Stimulated activated CD8-positive, alpha-beta memory T cell treated with anti-CD3 and anti-CD28 coated beads, Interleukin-15, amount 100 ng/mL, for 1 hour (primary cell): ENCODE data around the gene SZT2.
A peak's percentile ranks its signal among the peaks of the same experiment; 100 is the strongest.
"Not testable (repeated sequence)": the region's sequence is repeated elsewhere in the genome, so short reads cannot be mapped to it uniquely, and the experiment has no call there.

Experiments used
- DNase-seq: peaks from one replicate; pipeline ENCODE4 v3.0.0-alpha.2; 2020; ENCODE audit warnings: low read depth

SZT2 gene

DNA sequence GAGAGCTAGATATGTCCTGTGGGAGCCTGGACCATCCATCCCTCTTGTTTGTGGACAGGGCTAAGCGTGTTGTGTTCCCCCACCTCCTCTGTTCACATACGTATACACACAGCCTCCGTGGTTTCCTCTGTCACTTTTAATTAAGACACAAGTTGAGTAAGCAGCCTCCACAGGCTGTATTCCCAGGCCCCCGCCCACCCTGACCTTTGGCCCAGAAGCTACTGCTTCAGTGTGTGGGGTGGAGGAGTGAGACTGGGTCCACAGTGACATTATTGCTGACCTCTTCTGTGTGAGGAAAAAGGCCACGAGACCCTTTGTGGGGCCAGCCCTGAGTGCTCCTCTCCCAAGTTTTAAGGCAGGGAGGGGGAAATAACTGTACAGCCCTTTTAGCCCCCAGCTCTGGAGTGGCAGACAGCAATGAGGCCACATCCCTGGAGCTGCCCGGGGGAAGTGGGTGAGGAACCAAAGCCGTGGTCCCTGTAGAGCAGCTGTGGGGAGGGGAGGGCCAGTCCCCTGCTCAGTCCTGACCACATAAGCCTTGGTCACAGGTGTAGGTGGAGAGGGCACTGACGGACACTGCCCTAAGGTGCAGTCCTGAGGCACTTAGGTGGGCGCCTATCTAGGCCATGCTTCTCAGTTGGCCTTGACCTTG lies 26.3 kb upstream of the SZT2 start:
- DNase-seq, result no peak

DNA sequence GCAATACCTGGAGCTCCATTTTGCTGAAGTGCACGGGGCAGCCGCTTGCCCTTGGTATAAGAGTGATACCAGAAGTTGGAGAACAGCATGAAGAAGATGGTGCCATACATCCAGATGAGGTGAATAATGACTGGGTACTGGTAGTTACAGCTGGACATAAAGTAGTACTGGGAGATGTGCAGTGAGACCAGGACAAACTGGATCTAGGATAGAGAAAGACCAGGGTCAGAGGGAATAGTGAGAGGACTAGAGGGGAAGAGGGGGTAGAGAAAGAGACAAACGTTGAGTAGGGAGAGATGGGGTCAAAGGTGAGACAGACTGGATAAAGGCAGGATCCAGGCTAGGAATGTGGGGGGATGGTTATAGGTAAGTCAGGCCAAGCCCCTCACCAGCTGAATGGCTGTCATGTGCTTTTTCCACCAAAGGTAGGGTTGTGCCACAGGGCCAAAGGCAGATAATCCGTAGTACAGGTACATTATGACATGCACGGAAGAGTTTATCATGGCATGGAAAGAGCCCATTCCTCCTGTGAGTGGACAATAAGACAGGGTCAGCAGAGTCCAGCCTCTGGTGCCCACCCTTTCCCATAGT lies 25.7 kb upstream of the SZT2 start:
- no peak for DNase-seq

GRCh38 chr1:43365678-43366077 lies 24.0 kb upstream of the SZT2 start:
- no peak for DNase-seq

GRCh38 chr1:43366179-43366578 lies 23.5 kb upstream of the SZT2 start:
- no peak for DNase-seq

DNA sequence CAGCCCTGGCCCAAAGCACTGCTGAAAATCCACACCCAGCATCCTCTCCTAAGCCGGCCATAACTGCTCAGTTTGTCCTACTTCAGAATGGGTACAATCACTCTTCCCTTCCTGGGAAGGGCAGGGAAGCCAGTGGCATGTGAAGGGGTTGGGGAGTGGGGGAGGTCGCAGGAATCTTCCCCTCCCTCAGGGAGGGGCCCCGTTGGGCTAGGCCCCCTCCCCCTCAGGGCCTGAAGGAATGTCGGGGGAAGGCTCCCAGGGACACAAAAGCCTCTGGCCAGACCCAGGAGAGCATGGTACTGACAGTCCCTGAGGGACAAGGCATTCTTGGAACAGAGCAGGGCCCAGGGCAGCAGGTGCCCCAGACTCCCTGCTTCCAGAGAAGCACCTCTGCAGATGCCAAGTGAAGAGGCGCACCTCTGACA lies 23.1 kb upstream of the SZT2 start:
- no peak for DNase-seq

DNA sequence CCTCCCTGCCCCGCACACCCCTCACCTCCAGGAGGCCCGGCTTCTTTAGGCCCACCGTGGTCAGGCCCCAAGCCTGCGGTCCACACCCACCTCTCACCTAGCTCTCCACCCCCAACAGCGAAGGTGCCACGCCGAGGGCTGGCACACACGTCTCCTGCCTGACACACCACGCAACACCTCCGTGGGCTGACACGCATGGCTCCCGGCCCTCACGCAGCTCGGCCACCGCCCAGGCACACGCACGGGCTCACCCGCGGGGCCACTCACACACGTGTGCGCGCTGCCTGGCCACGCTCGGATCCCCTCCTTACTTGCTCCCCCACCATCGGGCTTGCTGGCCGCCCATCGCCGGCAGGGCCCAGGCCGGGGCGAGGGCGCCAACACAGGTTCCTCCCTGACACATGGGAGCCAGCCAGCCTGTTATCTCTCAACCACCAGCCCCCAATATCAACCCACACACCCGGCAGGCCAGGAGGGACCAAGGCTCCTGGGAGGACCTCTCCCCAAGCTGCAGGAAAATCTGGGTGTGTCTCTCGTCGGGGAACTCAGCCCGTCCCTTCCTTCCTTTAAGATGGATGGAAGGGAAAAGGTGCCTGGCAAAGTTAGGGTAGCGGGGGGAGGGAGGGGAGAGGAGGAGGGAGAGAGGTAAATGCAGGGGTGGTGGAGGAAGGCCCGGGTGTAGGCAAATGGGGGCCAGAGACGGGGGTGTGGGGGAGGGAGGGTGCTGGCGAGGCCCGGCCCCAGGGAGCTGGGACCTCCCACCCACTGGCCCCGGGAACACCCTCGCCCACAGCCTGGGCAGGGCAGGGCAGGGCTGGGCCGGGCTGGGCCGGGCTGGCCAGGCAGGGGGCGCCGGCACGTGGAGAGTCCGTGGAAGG lies 22.4 kb upstream of the SZT2 start:
- DNase-seq, result no peak

DNA sequence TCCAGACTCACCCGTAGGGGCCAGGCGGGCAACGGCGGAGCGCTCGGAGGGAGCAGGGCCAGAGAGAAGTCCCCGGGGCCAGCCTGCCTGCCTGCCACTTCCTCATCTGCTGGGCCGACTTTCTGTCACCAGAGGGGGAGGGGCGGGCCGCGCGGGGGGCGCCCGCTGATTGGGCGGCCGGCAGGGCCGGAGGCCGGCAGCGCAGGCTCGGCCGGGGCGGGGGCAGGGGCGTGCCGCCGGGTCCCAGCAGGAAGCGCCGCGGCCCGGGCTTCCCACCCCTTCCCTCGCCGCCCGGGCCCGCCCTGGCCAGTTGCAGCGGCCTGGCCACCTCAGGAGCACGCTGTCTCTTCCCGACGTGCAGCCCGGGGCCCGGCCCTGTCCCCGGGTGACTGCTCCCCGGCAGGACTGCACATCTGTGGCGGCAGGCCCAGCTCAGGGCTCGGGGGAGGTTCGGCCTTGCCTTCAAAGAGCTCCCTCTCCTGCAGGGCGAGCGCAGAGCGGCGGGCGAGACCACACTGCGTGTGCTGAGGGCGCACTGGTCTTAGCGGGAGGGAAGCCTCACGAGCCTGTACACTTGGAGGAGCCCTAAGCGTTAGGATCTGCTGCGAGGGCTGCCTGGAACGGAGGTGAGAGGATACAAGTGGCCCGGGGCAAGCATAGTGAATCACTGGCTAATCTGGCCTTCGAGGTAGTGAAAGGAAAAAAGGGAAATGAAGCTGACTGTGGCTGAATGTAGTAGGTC lies 21.6 kb upstream of the SZT2 start, which contains the start of gene ELOVL1:
Gene ELOVL1, minus strand, starts transcription at position 108 of the 742 bp plus-strand sequence. CDS start 2,402 bp downstream, outside the sequence.
- DNase-seq, result peak; percentile 66

DNA sequence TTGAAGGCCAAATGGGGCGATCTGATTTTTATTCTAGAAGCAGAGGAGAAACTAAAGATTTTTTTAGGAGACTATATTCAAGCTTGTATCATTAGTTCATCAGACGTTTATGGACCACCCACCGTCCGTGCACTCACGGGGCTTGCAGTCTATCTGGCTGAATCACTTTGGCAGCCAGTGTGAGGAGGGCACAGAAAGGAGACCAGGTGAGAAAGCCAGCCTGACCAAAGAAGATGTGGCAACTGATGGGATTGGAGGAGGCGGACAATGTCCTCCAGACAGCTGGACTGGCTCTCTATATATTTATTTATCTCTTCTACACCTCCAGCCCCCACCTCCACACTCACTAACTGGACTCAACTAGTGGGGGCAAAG lies 21.1 kb upstream of the SZT2 start:
- no peak for DNase-seq

DNA sequence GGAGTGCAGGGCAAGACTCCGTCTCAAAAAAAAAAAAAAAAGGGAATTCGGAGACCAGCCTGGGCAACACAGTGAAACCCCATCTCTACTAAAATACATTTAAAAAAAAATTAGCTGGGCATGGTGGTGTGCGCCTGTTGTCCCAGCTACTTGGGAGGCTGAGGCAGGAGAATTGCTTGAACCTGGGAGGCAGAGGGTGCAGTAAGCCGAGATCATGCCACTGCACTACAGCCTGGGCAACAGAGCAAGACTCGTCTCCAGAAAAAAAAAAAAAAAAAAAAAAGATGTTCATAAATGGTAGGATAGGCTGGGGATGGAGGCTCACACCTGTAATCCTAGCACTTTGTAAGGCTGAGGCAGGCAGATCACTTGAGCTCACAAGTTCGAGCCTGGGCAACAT lies 19.9 kb upstream of the SZT2 start:
- not testable (repeated sequence) for DNase-seq

DNA sequence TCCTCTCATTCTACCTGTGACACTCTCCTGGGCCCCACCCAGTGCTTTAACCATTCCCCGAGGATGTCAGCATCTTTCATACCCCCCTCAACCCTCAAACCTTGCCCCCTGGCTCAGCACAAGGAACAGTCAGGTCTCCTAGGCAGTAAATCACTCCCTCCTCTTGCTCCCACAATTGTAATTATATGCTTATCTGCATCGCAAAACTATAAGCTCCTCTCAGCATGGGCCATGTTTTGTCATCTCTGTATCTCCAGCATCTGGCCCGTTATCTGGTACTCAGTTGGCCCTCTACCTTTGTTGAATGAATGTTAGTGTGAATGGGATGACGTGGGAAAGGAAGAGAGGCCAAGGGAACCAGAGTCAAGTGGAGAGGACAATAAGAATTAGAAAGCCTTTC lies 19.1 kb upstream of the SZT2 start:
- no peak for DNase-seq

GRCh38 chr1:43372172-43372571 lies 17.5 kb upstream of the SZT2 start:
- no peak for DNase-seq

- no peak for DNase-seq
Measured at GRCh38 chr1:43373066-43373940, 16.4 kb upstream of the SZT2 start.

- DNase-seq, result no peak
Measured at GRCh38 chr1:43376723-43377235, 12.9 kb upstream of the SZT2 start.

GRCh38 chr1:43377831-43378230 lies 11.9 kb upstream of the SZT2 start:
- no peak for DNase-seq

DNA sequence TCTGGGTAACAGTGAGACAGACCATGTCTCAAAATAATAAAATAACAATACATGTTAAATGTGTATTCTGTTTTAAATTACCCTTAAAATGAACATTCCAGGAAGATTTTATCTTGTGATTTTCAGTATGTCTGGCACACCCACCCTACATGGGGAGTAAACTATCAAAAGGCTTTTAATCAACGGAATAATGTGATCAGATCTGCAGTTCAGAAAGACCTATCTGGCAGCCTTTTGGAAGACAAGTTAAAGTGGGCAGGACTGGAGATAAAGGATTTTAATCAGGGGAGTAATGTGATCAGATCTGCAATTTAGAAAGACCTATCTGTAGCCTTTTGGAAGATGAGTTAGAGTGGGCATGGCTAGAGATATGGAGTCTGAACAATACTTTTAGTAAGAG lies 10.2 kb upstream of the SZT2 start:
- DNase-seq, result no peak

- DNase-seq, result no peak
Measured at GRCh38 chr1:43381612-43382011, 8.1 kb upstream of the SZT2 start.

GRCh38 chr1:43382027-43382779 lies 7.5 kb upstream of the SZT2 start:
- no peak for DNase-seq

GRCh38 chr1:43383449-43383848 lies 6.2 kb upstream of the SZT2 start:
- no peak for DNase-seq

GRCh38 chr1:43386676-43387075 lies 3.0 kb upstream of the SZT2 start:
- no peak for DNase-seq

DNA sequence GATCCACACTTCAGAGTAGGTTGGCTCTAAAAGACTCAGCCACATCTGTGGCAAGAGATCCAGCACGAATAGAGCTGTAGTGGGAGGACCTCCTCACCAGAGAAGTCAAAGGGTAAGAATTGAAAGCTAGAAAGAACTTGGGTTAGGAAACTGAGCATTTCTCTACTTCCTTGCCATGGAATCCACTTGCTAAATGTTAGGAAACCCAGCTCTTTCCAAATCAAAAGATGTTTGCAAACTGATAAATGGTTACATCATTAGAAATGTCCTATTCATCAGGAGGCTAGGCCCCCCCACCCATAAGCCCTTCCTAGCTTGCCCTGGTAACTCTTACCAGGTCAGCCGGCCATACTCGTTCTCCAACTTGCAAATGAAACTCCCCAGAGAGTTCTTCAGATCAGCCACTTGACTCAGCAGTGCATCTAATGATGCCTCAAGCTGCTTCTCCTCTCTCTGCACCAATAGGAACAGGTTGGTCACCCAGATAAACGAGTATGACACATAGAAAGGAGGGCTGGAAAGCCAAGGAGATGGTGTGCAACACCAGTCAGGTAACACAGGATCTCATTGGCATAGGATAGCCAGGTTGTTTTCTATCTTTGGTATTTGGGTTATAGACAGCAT lies 1.6 kb upstream of the SZT2 start:
- DNase-seq, result no peak
